ENCODE measurements around the gene ATP7B.

Gene ATP7B

GRCh38 chr13:51976423-51976822 lies 34.8 kb downstream of the ATP7B start:
- DNase-seq: no peak

GRCh38 chr13:51974482-51974881 lies 36.8 kb downstream of the ATP7B start:
- no peak for DNase-seq

- DNase-seq: no peak
These were observed 39.5 kb downstream of the ATP7B start for GRCh38 chr13:51971520-51972426.

GRCh38 chr13:51970349-51970748 lies 40.9 kb downstream of the ATP7B start:
- DNase-seq: no peak

- no peak for DNase-seq
These were observed 43.5 kb downstream of the ATP7B start for GRCh38 chr13:51967482-51968446.

- DNase-seq: no peak
These were observed 45.1 kb downstream of the ATP7B start for GRCh38 chr13:51966186-51966585.

GRCh38 chr13:51961493-51962403 lies 49.5 kb downstream of the ATP7B start:
- DNase-seq: no peak

GRCh38 chr13:51960766-51961165 lies 50.5 kb downstream of the ATP7B start:
- no peak for DNase-seq

GRCh38 chr13:51959773-51960172 lies 51.5 kb downstream of the ATP7B start:
- no peak for DNase-seq

- DNase-seq: no peak
These were observed 53.1 kb downstream of the ATP7B start for GRCh38 chr13:51958217-51958547.

GRCh38 chr13:51957377-51958216 lies 53.7 kb downstream of the ATP7B start:
- no peak for DNase-seq

- DNase-seq: no peak
These were observed 54.5 kb downstream of the ATP7B start for GRCh38 chr13:51956717-51957116.

- DNase-seq: no peak
These were observed 55.2 kb downstream of the ATP7B start for GRCh38 chr13:51955816-51956603.

GRCh38 chr13:51955281-51955771 lies 55.9 kb downstream of the ATP7B start:
- no peak for DNase-seq

GRCh38 chr13:51953347-51954195 lies 57.7 kb downstream of the ATP7B start:
- no peak for DNase-seq

GRCh38 chr13:51950722-51951121 lies 60.5 kb downstream of the ATP7B start:
- DNase-seq: no peak

- DNase-seq: no peak
These were observed 65.0 kb downstream of the ATP7B start for GRCh38 chr13:51946163-51946669.

- no peak for DNase-seq
These were observed 66.1 kb downstream of the ATP7B start for GRCh38 chr13:51945149-51945548.

- DNase-seq: no peak
These were observed 66.8 kb downstream of the ATP7B start for GRCh38 chr13:51944428-51944827.
